DOHH2 (cell line): ENCODE data around the gene XIRP2.

Source experiments
- H3F3A ChIP-seq: fragments of 200-600 bp; sonication (generic), shearing (Covaris generic); 2 replicates; pipeline ENCODE4 v1.6.0; 2016; ENCODE audit warnings: antibody characterized with exemption, mild to moderate bottlenecking; ENCODE audit not compliant: control insufficient read depth, insufficient read depth
- H3K27ac ChIP-seq: fragments of 200-600 bp; sonication (generic); 2 replicates; pipeline ENCODE4 v1.5.1; 2014; ENCODE audit warnings: low read depth, mild to moderate bottlenecking, low read length, moderate library complexity
- H3K27me3 ChIP-seq: fragments of 200-600 bp; sonication (generic); 2 replicates; pipeline ENCODE4 v1.6.1; 2014; ENCODE audit warnings: mild to moderate bottlenecking, low read length, mixed read lengths; ENCODE audit not compliant: control insufficient read depth
- H3K36me3 ChIP-seq: fragments of 200-600 bp; sonication (generic); 2 replicates; pipeline ENCODE4 v1.6.1; 2014; ENCODE audit warnings: mild to moderate bottlenecking, low read length, moderate library complexity, mixed read lengths; ENCODE audit not compliant: control insufficient read depth
- H3K4me1 ChIP-seq: fragments of 200-600 bp; sonication (generic); 2 replicates; pipeline ENCODE4 v1.6.1; 2014; ENCODE audit warnings: mild to moderate bottlenecking, low read length, mixed read lengths; ENCODE audit not compliant: control insufficient read depth
- H3K4me2 ChIP-seq: fragments of 200-600 bp; sonication (generic); 2 replicates; pipeline ENCODE4 v1.6.0; 2014; ENCODE audit warnings: mild to moderate bottlenecking, low read length, moderate library complexity
- H3K4me3 ChIP-seq: fragments of 200-600 bp; sonication (generic); 2 replicates; pipeline ENCODE4 v1.5.1; 2014; ENCODE audit warnings: mild to moderate bottlenecking, low read length, mixed read lengths
- H3K79me2 ChIP-seq: fragments of 200-600 bp; sonication (generic); 2 replicates; pipeline ENCODE4 v1.6.1; 2014; ENCODE audit warnings: mild to moderate bottlenecking, low read length, mixed read lengths; ENCODE audit not compliant: control insufficient read depth
- H3K9me2 ChIP-seq: fragments of 200-600 bp; sonication (generic); replicated peaks from 2 replicates; pipeline ENCODE4 v1.6.1; 2014; ENCODE audit warnings: mild to moderate bottlenecking, low read length, mixed read lengths; ENCODE audit not compliant: control insufficient read depth
- H3K9me3 ChIP-seq: fragments of 200-600 bp; sonication (generic); 2 replicates; pipeline ENCODE4 v1.6.1; 2014; ENCODE audit warnings: antibody characterized with exemption, low read length, mixed read lengths; ENCODE audit not compliant: control insufficient read depth, insufficient read depth
- H4K20me1 ChIP-seq: fragments of 200-600 bp; sonication (generic); 2 replicates; pipeline ENCODE4 v1.6.0; 2014; ENCODE audit warnings: low read depth, mild to moderate bottlenecking, antibody characterized with exemption, low read length, moderate library complexity; ENCODE audit not compliant: control insufficient read depth, insufficient read depth
- CTCF ChIP-seq: fragments of 200-600 bp; sonication (generic); IDR thresholded peaks from one replicate; pipeline ENCODE4 v1.5.1; 2014; ENCODE audit warnings: antibody characterized with exemption, mild to moderate bottlenecking, low read depth, low read length; ENCODE audit not compliant: poor library complexity, severe bottlenecking
- EZH2phosphoT487 ChIP-seq: fragments of 200-600 bp; sonication (generic); IDR thresholded peaks from 2 replicates; pipeline ENCODE4 v1.6.1; 2017; ENCODE audit warnings: borderline replicate concordance, mild to moderate bottlenecking, antibody characterized with exemption, low read length, moderate library complexity, mixed read lengths

XIRP2 gene

GRCh38 chr2:167115541-167115940, 227.3 kb downstream of the XIRP2 start:
- H3F3A ChIP-seq: no peaks in the 10 kb centered on the region
- H3K4me2 ChIP-seq: no peak overlapping the region
- no peaks in the 10 kb centered on the region for H3K9me2 ChIP-seq
- H3K27ac ChIP-seq: no peak overlapping the region
- H3K36me3 ChIP-seq: no peaks in the 10 kb centered on the region
- H3K27me3 ChIP-seq: no peaks in the 10 kb centered on the region
- TF ChIP-seq CTCF: no peak
- TF ChIP-seq EZH2phosphoT487: no peak
- H3K4me3 ChIP-seq: no peak overlapping the region
- H3K4me1 ChIP-seq: no peaks in the 10 kb centered on the region
- no peaks in the 10 kb centered on the region for H4K20me1 ChIP-seq
- no peaks in the 10 kb centered on the region for H3K9me3 ChIP-seq
- no peaks in the 10 kb centered on the region for H3K79me2 ChIP-seq

GRCh38 chr2:167122389-167122788, 234.1 kb downstream of the XIRP2 start:
- Histone ChIP-seq H3K4me3 (no peak overlapping the region), H3K79me2 (no peaks in the 10 kb centered on the region), H3K27me3 (no peaks in the 10 kb centered on the region), H3F3A (no peaks in the 10 kb centered on the region), H3K4me1 (no peaks in the 10 kb centered on the region), H3K27ac (no peak overlapping the region), H3K9me2 (no peaks in the 10 kb centered on the region), H3K4me2 (no peak overlapping the region), H4K20me1 (no peaks in the 10 kb centered on the region), H3K9me3 (no peaks in the 10 kb centered on the region), H3K36me3 (no peaks in the 10 kb centered on the region)
- TF ChIP-seq EZH2phosphoT487: no peak
- TF ChIP-seq CTCF: no peak

- no peaks in the 10 kb centered on the region for H3K79me2 ChIP-seq
- no peak overlapping the region for H3K4me2 ChIP-seq
- TF ChIP-seq EZH2phosphoT487 (no peak), CTCF (no peak)
- no peaks in the 10 kb centered on the region for H3K9me2 ChIP-seq
- H4K20me1 ChIP-seq: no peaks in the 10 kb centered on the region
- no peaks in the 10 kb centered on the region for H3K4me1 ChIP-seq
- H3K9me3 ChIP-seq: no peaks in the 10 kb centered on the region
- H3K4me3 ChIP-seq: no peak overlapping the region
- H3K27me3 ChIP-seq: no peaks in the 10 kb centered on the region
- H3K36me3 ChIP-seq: no peaks in the 10 kb centered on the region
- no peak overlapping the region for H3K27ac ChIP-seq
- H3F3A ChIP-seq: no peaks in the 10 kb centered on the region
Observed at GRCh38 chr2:167126165-167126564, 237.9 kb downstream of the XIRP2 start.

- Histone ChIP-seq H4K20me1 (no peaks in the 10 kb centered on the region), H3F3A (no peaks in the 10 kb centered on the region), H3K4me3 (no peak overlapping the region), H3K9me2 (no peaks in the 10 kb centered on the region), H3K4me1 (no peaks in the 10 kb centered on the region), H3K36me3 (no peaks in the 10 kb centered on the region), H3K9me3 (no peaks in the 10 kb centered on the region), H3K79me2 (no peaks in the 10 kb centered on the region), H3K27me3 (no peaks in the 10 kb centered on the region), H3K27ac (no peak overlapping the region), H3K4me2 (no peak overlapping the region)
- TF ChIP-seq EZH2phosphoT487 (no peak), CTCF (no peak)
Observed at GRCh38 chr2:167127135-167127534, 238.9 kb downstream of the XIRP2 start.
